GM12878 (cell line): Measurements from ENCODE around the gene ITSN2. TPM values are rescaled to one million over a fixed set of nuclear protein-coding genes. Genes with fewer than 3 reads are reported as not detected.

ENCODE experiments used
- ATAC-seq: fragments of 200-7000 bp; cut with Tn5 transposase; 3 replicates; pipeline ENCODE4 v1.9.1; 2020; ENCODE audit warnings: mild to moderate bottlenecking, moderate library complexity
- BruUV-seq: library from RNA; stranded (reverse); fragments of 400-500 nt; replicated peaks from 2 replicates; lab custom pipeline; 2021; lab: Mats Ljungman, UMichigan
- CTCF ChIA-PET: fragments of 300-600 bp; sonication (Branson Sonifier 250); formaldehyde crosslinking; extraction: SDS; loops from one replicate; lab custom pipeline; 2021; ENCODE audit warnings: inconsistent platforms; lab: Yijun Ruan, JAX
- POLR2A ChIA-PET: fragments of 350-600 bp; formaldehyde crosslinking; extraction: SDS; loops from one replicate; lab custom pipeline; 2021; ENCODE audit warnings: inconsistent platforms; lab: Charles Lee
- RAD21 ChIA-PET: fragments of 300-600 bp; sonication (Branson Sonifier 250); formaldehyde crosslinking; loops from one replicate; lab custom pipeline; 2023; ENCODE audit warnings: antibody characterized with exemption; ENCODE audit not compliant: unreplicated experiment; lab: Charles Lee
- SMC1A ChIA-PET: fragments of 300-600 bp; sonication (Branson Sonifier 250); formaldehyde crosslinking; loops from one replicate; lab custom pipeline; 2023; ENCODE audit not compliant: unreplicated experiment, uncharacterized antibody; lab: Charles Lee
- DNase-seq: peaks from one replicate; pipeline ENCODE4 v3.0.0-alpha.2; 2011; ENCODE audit warnings: low read depth, low spot score
- FAIRE-seq: peaks from 3 replicates; lab custom pipeline; 2011; peaks lifted over from hg19 to GRCh38; lab: Jason Lieb, UNC
- H2AFZ ChIP-seq: 2 replicates; pipeline ENCODE4 v1.6.0; 2011; ENCODE audit warnings: low read depth, low read length, control low read depth; ENCODE audit not compliant: control insufficient read depth
- H3K27ac ChIP-seq: 2 replicates; pipeline ENCODE4 v1.5.1; 2011; ENCODE audit warnings: control low read depth; ENCODE audit not compliant: control insufficient read depth, insufficient read depth
- H3K27me3 ChIP-seq, 2 experiments: replicated peaks in 1 of 2; 2 replicates each; pipeline versions ENCODE4 v1.6.0 to v1.6.1; 2011; ENCODE audit warnings: low read length in 1 of 2; ENCODE audit not compliant: control insufficient read depth in 2 of 2, insufficient read depth in 2 of 2
- H3K36me3 ChIP-seq, 2 experiments: 2 replicates each; pipeline ENCODE4 v1.5.1; 2011; ENCODE audit warnings: low read length in 1 of 2; ENCODE audit not compliant: control insufficient read depth in 2 of 2, insufficient read depth in 2 of 2
- H3K4me1 ChIP-seq: 2 replicates; pipeline ENCODE4 v1.6.1; 2011; ENCODE audit warnings: mild to moderate bottlenecking, low read length, moderate library complexity, mixed read lengths; ENCODE audit not compliant: control insufficient read depth, insufficient read depth
- H3K4me2 ChIP-seq: 2 replicates; pipeline ENCODE4 v1.6.0; 2011; ENCODE audit warnings: control low read depth; ENCODE audit not compliant: control insufficient read depth, insufficient read depth
- H3K4me3 ChIP-seq: fragments of 200-600 bp; sonication (generic); 2 replicates; pipeline ENCODE4 v1.5.1; 2016
- H3K79me2 ChIP-seq: 2 replicates; pipeline ENCODE4 v1.6.0; 2011; ENCODE audit warnings: low read length; ENCODE audit not compliant: control insufficient read depth, insufficient read depth
- H3K9ac ChIP-seq: 2 replicates; pipeline ENCODE4 v1.8.0; 2011; ENCODE audit warnings: low read length, control low read depth, mixed read lengths; ENCODE audit not compliant: control insufficient read depth, insufficient read depth
- H3K9me3 ChIP-seq: replicated peaks from 3 replicates; pipeline ENCODE4 v1.5.1; 2011; ENCODE audit warnings: mild to moderate bottlenecking, low read length; ENCODE audit not compliant: control insufficient read depth, insufficient read depth
- H4K20me1 ChIP-seq: 2 replicates; pipeline ENCODE4 v1.6.0; 2011; ENCODE audit not compliant: control insufficient read depth, insufficient read depth
- ASH2L ChIP-seq: fragments of 300-600, 200-600 bp; sonication (generic); IDR thresholded peaks from 2 replicates; pipeline ENCODE4 v1.6.1; 2017; ENCODE audit warnings: low read depth, mild to moderate bottlenecking, borderline replicate concordance
- BMI1 ChIP-seq: fragments of 450-650 bp; IDR thresholded peaks from 2 replicates; pipeline ENCODE4 v1.6.1; 2016; ENCODE audit warnings: mild to moderate bottlenecking, moderate library complexity, borderline replicate concordance
- CEBPB ChIP-seq, 2 experiments: fragments of 150-350 bp in 1 of 2; IDR thresholded peaks; 2 replicates each; pipeline ENCODE4 v1.6.1; 2012 to 2014; ENCODE audit warnings: low read depth in 2 of 2, low read length in 2 of 2, borderline replicate concordance in 1 of 2, inconsistent platforms in 1 of 2
- CREB1 ChIP-seq: IDR thresholded peaks from 2 replicates; pipeline ENCODE4 v1.6.1; 2012; ENCODE audit warnings: low read depth, mild to moderate bottlenecking, inconsistent platforms
- EED ChIP-seq: sonication (generic); IDR thresholded peaks from 2 replicates; pipeline ENCODE4 v1.6.1; 2016; ENCODE audit warnings: antibody characterized with exemption, low read depth
- HCFC1 ChIP-seq: fragments of 150-350 bp; IDR thresholded peaks from 2 replicates; pipeline ENCODE4 v1.6.1; 2014; ENCODE audit warnings: low read length
- HDAC6 ChIP-seq: fragments of 200-600 bp; sonication (generic); IDR thresholded peaks from one replicate; pipeline ENCODE4 v1.8.0; 2017; ENCODE audit warnings: antibody characterized with exemption; ENCODE audit not compliant: unreplicated experiment
- IRF4 ChIP-seq: IDR thresholded peaks from 2 replicates; pipeline ENCODE4 v1.6.1; 2011; ENCODE audit warnings: low read depth, low read length
- LARP7 ChIP-seq: fragments of 450-650 bp; IDR thresholded peaks from 2 replicates; pipeline ENCODE4 v1.6.1; 2017; ENCODE audit warnings: mild to moderate bottlenecking
- NRF1 ChIP-seq: conservative IDR thresholded peaks from 2 replicates; pipeline ENCODE4 v1.6.1; 2011; ENCODE audit warnings: mild to moderate bottlenecking, low read depth, low read length, improper control_type of control experiment
- POLR2AphosphoS2 ChIP-seq: IDR thresholded peaks from 2 replicates; pipeline ENCODE4 v1.6.1; 2011; ENCODE audit warnings: low read depth, mild to moderate bottlenecking, low read length, improper control_type of control experiment, moderate library complexity
- RBBP5 ChIP-seq: fragments of 200-600 bp; sonication (generic); conservative IDR thresholded peaks from 2 replicates; pipeline ENCODE4 v1.6.1; 2016
- RUNX3 ChIP-seq: IDR thresholded peaks from 2 replicates; pipeline ENCODE4 v1.6.1; 2012; ENCODE audit warnings: low read length, inconsistent platforms
- SKIL ChIP-seq: fragments of 450-650 bp; IDR thresholded peaks from 2 replicates; pipeline ENCODE4 v1.6.1; 2017; ENCODE audit warnings: mild to moderate bottlenecking, low read depth, inconsistent platforms; ENCODE audit not compliant: poor library complexity, severe bottlenecking
- SREBF2 ChIP-seq: IDR thresholded peaks from 2 replicates; pipeline ENCODE4 v1.6.1; 2012; ENCODE audit warnings: mild to moderate bottlenecking, low read length
- TARDBP ChIP-seq: IDR thresholded peaks from 2 replicates; pipeline ENCODE4 v1.6.1; 2016; ENCODE audit warnings: borderline replicate concordance
- TBL1XR1 ChIP-seq: IDR thresholded peaks from 2 replicates; pipeline ENCODE4 v1.6.1; 2012; ENCODE audit warnings: low read depth, low read length, improper control_type of control experiment
- ZNF274 ChIP-seq: IDR thresholded peaks from one replicate; pipeline ENCODE4 v1.8.0; 2011; ENCODE audit not compliant: insufficient read length, insufficient read depth
- WGBS: methylation state at CpG from one replicate; pipeline ENCODE4 v1.1.6; 2016; ENCODE audit warnings: low lambda C conversion rate; ENCODE audit not compliant: insufficient replicate concordance, insufficient coverage; ENCODE audit errors: missing lambda C conversion rate; 5-methylcytosine and 5-hydroxymethylcytosine counted together
- in situ Hi-C: fragments of 300-500 bp; cut with MboI; formaldehyde crosslinking; loops from 9 replicates; pipeline ENCODE4 v1.14.3; 2018; ENCODE audit warnings: mixed read lengths
- intact Hi-C: fragments of 100-400 bp; cut with micrococcal nuclease; formaldehyde crosslinking; loops from one replicate; pipeline ENCODE4 v1.14.2; 2022; ENCODE audit not compliant: unreplicated experiment
- polyA plus RNA-seq, 11 experiments: library from polyadenylated mRNA; depleted of rRNA in 4 of 11; unstranded in 6 of 11; stranded (reverse) in 5 of 11; fragments of >200 nt; fragmentation: Nextera tagmentation in 4 of 11; fragmentation: Illumina TruSeq in 1 of 11; extraction: Ambion mirVana in 4 of 11; extraction: Trizol in 1 of 11; gene quantifications; 1 replicate in 1 of 11; 2 replicates in 10 of 11; pipeline versions ENCODE4 v1.2.1 to v1.2.3, GENCODE V29; 2011 to 2016; ENCODE audit warnings: inconsistent platforms in 2 of 11, missing spikeins in 2 of 11, low read depth in 1 of 11
- total RNA-seq, 4 experiments: library from RNA; depleted of rRNA in 3 of 4; stranded (reverse); fragments of >200 nt in 3 of 4; fragmentation: Illumina TruSeq in 1 of 4; extraction: Trizol in 1 of 4; gene quantifications; 2 replicates each; pipeline versions ENCODE4 v1.2.1 to v1.2.3, GENCODE V29; 2013 to 2021

ITSN2 gene
- total and polyA plus RNA-seq, 10 of the 15 experiments (the other 5 are each of a cell fraction or from before 2014, with no cell fraction given), result 20.5 to 80.0 (median 54.7) TPM

- H3K27me3 ChIP-seq, result no peaks in the 10 kb centered on the region
- WGBS, result 88% methylated on average over 2 of the region's 2 CpGs
- no peak overlapping the region for H2AFZ ChIP-seq
- DNase-seq (no peak), ATAC-seq (no peak), FAIRE-seq (no peak)
- CTCF ChIA-PET, result interaction anchor here (0.6 to 1.2 kb wide), 4 partner anchors 16 to 102 kb away, joined by 3 to 4 read pairs (median 3); no protein-coding TSS in a partner anchor
- RAD21 ChIA-PET, result interaction anchor here (0.7 to 1.2 kb wide), 2 partner anchors 17 to 70 kb away, joined by 3 read pairs; no protein-coding TSS in a partner anchor
- intact Hi-C loops, result no loop called here
- H3K4me3 ChIP-seq, result no peak overlapping the region
- POLR2A ChIA-PET, result interaction anchor here (0.6 kb wide), 1 partner anchor 10 kb away, joined by 3 read pairs; no protein-coding TSS in a partner anchor
- in situ Hi-C loops, result no loop called here
- H3K36me3 ChIP-seq, result peaks cover 11 to 26% of the 10 kb centered on the region in 2 experiments
- SMC1A ChIA-PET, result interaction anchor here (0.6 to 1.4 kb wide), 3 partner anchors 30 to 70 kb away, joined by 3 to 5 read pairs (median 4); no protein-coding TSS in a partner anchor
- H3K9ac ChIP-seq, result no peak overlapping the region
- no peaks in the 10 kb centered on the region for H3K9me3 ChIP-seq
- no peak overlapping the region for H3K27ac ChIP-seq
- BruUV-seq, result no TSS peak
- H3K4me1 ChIP-seq, result peaks cover 14% of the 10 kb centered on the region
- TF ChIP-seq HDAC6, result no peak
- no peak for TF ChIP-seq ASH2L
- no peaks in the 10 kb centered on the region for H4K20me1 ChIP-seq
- H3K4me2 ChIP-seq, result no peak overlapping the region
- no peaks in the 10 kb centered on the region for H3K79me2 ChIP-seq
These were observed 88.1 kb downstream of the ITSN2 start for GRCh38 chr2:24272161-24272802.

- Histone ChIP-seq H2AFZ (no peak overlapping the region), H3K9ac (no peak overlapping the region), H4K20me1 (no peaks in the 10 kb centered on the region), H3K36me3 (peaks cover 10 to 24% of the 10 kb centered on the region in 2 experiments), H3K9me3 (no peaks in the 10 kb centered on the region), H3K4me3 (no peak overlapping the region), H3K27me3 (no peaks in the 10 kb centered on the region), H3K4me2 (no peak overlapping the region), H3K79me2 (no peaks in the 10 kb centered on the region), H3K4me1 (no peaks in the 10 kb centered on the region), H3K27ac (no peak overlapping the region)
- WGBS, result 100% methylated on average over 3 of the region's 3 CpGs
- CTCF ChIA-PET, result no interaction called here
- no peak for ATAC-seq
- SMC1A ChIA-PET, result no interaction called here
- in situ Hi-C loops (no loop called here), intact Hi-C loops (no loop called here)
- DNase-seq, result no peak
- no peak for FAIRE-seq
- POLR2A ChIA-PET, result interaction anchor here (1.0 kb wide), 1 partner anchor 12 kb away, joined by 4 read pairs; no protein-coding TSS in a partner anchor
- RAD21 ChIA-PET, result no interaction called here
- no TSS peak for BruUV-seq
- TF ChIP-seq TBL1XR1 (no peak), CEBPB (IDR thresholded peaks at IDR 0.05; ENCODE audit: borderline replicate concordance in 1 of 2, low read depth in 2 of 2, low read length in 2 of 2) (no peak), IRF4 (no peak), TARDBP (no peak), ZNF274 (no peak), RBBP5 (no peak), RUNX3 (no peak), SREBF2 (no peak), NRF1 (no peak), HCFC1 (no peak), CREB1 (no peak), POLR2AphosphoS2 (no peak), SKIL (no peak), BMI1 (no peak), EED (no peak), LARP7 (no peak)
These were observed 91.1 kb downstream of the ITSN2 start for GRCh38 chr2:24269265-24269664.
